Measurements from ENCODE around the gene ZFPL1.

- TF ChIP-seq NR1H2 (CRISPR knock-in tag; IDR thresholded peaks at IDR 0.05) (no peak), E2F8 (IDR thresholded peaks at IDR 0.05; ENCODE audit: low read depth, partially characterized antibody) (no peak)
These were observed 26.4 kb downstream of the ZFPL1 start for GRCh38 chr11:65110354-65110861.

Measured in K562 (cell line).